ENCODE results near the gene CDK15. TPM values are rescaled to one million over a fixed set of nuclear protein-coding genes. Genes with fewer than 3 reads are reported as not detected.

The CDK15 gene
- total RNA-seq, 1 experiment from 2014 or later = not detected

DNA sequence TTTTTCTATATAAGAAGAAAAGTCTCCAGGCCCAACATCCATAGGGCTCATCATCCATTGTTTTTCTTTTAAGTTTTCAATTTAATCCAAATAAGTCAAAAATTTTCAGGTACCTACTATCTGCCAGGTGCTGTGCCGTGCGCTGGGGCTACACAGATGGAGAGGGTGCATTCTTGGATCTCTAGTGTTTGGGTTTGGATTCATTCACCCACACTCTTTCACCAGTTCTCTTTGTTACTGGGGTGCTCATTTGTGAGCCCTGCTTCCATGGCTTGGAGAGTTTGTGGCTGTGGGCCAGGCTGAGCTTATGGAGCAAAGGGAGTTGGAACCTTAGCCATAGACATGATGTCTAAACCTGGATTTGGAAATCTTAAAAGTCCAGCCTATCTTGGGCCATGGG is 51.0 kb downstream of the CDK15 start:
- Histone ChIP-seq H3K9me2 (ENCODE audit: insufficient read depth) (no peaks in the 10 kb centered on the region), H3K9ac (ENCODE audit: low read length) (no peak overlapping the region), H3K9me3 (ENCODE audit: control insufficient read depth in 1 of 2, insufficient read depth in 1 of 2, low read depth in 1 of 2, low read length in 2 of 2) (no peaks in the 10 kb centered on the region), H3K4me2 (ENCODE audit: low read length) (no peak overlapping the region), H3K27me3 (ENCODE audit: insufficient read depth, low read length) (no peaks in the 10 kb centered on the region), H3K4me3 (replicated peaks in 1 of 2; ENCODE audit: low read depth in 1 of 2, low read length in 2 of 2) (no peak overlapping the region), H3K27ac (ENCODE audit: low read depth, low read length) (no peak overlapping the region), H2AFZ (ENCODE audit: low read depth, low read length, poor library complexity, severe bottlenecking) (no peak overlapping the region), H3K79me2 (ENCODE audit: insufficient read depth, low read length) (no peaks in the 10 kb centered on the region), H4K20me1 (ENCODE audit: insufficient read depth) (no peaks in the 10 kb centered on the region), H3K36me3 (ENCODE audit: control insufficient read depth in 1 of 2, insufficient read depth in 2 of 2, low read length in 2 of 2) (no peaks in the 10 kb centered on the region), H3K4me1 (ENCODE audit: control insufficient read depth in 1 of 2, insufficient read depth in 2 of 2, low read length in 2 of 2) (peaks cover 0 to 12% of the 10 kb centered on the region in 2 experiments; a peak in 2 of 4 replicates)
- no peak for ATAC-seq
- intact Hi-C loops (cut with micrococcal nuclease) = no loop called here
- TF ChIP-seq SP1 (IDR thresholded peaks at IDR 0.05; ENCODE audit: low read depth) (no peak), YY1 (IDR thresholded peaks at IDR 0.05; ENCODE audit: extremely low read depth, insufficient replicate concordance, low read depth, low read length) (no peak), SIN3A (IDR thresholded peaks at IDR 0.05; ENCODE audit: low read depth) (no peak), RAD21 (IDR thresholded peaks at IDR 0.05; ENCODE audit: low read depth) (no peak)
- TF ChIP-seq, protein P1, sequence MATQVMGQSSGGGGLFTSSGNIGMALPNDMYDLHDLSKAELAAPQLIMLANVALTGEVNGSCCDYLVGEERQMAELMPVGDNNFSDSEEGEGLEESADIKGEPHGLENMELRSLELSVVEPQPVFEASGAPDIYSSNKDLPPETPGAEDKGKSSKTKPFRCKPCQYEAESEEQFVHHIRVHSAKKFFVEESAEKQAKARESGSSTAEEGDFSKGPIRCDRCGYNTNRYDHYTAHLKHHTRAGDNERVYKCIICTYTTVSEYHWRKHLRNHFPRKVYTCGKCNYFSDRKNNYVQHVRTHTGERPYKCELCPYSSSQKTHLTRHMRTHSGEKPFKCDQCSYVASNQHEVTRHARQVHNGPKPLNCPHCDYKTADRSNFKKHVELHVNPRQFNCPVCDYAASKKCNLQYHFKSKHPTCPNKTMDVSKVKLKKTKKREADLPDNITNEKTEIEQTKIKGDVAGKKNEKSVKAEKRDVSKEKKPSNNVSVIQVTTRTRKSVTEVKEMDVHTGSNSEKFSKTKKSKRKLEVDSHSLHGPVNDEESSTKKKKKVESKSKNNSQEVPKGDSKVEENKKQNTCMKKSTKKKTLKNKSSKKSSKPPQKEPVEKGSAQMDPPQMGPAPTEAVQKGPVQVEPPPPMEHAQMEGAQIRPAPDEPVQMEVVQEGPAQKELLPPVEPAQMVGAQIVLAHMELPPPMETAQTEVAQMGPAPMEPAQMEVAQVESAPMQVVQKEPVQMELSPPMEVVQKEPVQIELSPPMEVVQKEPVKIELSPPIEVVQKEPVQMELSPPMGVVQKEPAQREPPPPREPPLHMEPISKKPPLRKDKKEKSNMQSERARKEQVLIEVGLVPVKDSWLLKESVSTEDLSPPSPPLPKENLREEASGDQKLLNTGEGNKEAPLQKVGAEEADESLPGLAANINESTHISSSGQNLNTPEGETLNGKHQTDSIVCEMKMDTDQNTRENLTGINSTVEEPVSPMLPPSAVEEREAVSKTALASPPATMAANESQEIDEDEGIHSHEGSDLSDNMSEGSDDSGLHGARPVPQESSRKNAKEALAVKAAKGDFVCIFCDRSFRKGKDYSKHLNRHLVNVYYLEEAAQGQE (IDR thresholded peaks at IDR 0.05; ENCODE audit: low read depth) = no peak
- RAD21 ChIA-PET (ENCODE audit: low non-redundant PET in 1 of 2, low total read pairs in 2 of 2, uncharacterized antibody in 2 of 2, unreplicated experiment in 2 of 2) = no interaction called here
- CTCF ChIA-PET = no interaction called here
- BruUV-seq (replicated peaks) = no TSS peak
- DNase-seq (ENCODE audit: low read depth, low spot score) = no peak
- POLR2A ChIA-PET = no interaction called here

Data from HCT116 (cell line).